Measurements from ENCODE around the gene BRICD5. TPM values are rescaled to one million over a fixed set of nuclear protein-coding genes. Genes with fewer than 3 reads are reported as not detected.

Gene BRICD5
- total and polyA plus RNA-seq, 2 of the 13 experiments (the other 11 are each of a cell fraction or from before 2014, with no cell fraction given): 1.6 to 5.8 TPM

Other genes starting within 250 kb of the BRICD5 start
- 1,908 and 1,988 TPM in 2 replicates for gene RPS2, start 246.0 kb downstream of the BRICD5 start, total RNA-seq (2016; rRNA removed; fragmentation: Illumina TruSeq; extraction: Trizol)
- 4,513 and 4,514 TPM in 2 replicates for gene RPS2, start 246.0 kb downstream of the BRICD5 start, polyA plus RNA-seq (2011; rRNA removed)
- gene RNF151, start 244.0 kb downstream of the BRICD5 start, total RNA-seq (2016; rRNA removed; fragmentation: Illumina TruSeq; extraction: Trizol): not detected in 2 replicates
- not detected in 2 replicates for gene RNF151, start 244.0 kb downstream of the BRICD5 start, polyA plus RNA-seq (2011; rRNA removed)
- gene TBL3, start 238.8 kb downstream of the BRICD5 start, total RNA-seq (2016; rRNA removed; fragmentation: Illumina TruSeq; extraction: Trizol): 31.2 and 38.0 TPM in 2 replicates
- gene TBL3, start 238.8 kb downstream of the BRICD5 start, polyA plus RNA-seq (2011; rRNA removed): 16.8 and 24.9 TPM in 2 replicates
- gene NOXO1, start 229.4 kb downstream of the BRICD5 start, total RNA-seq (2016; rRNA removed; fragmentation: Illumina TruSeq; extraction: Trizol): 0.21 and 1.4 TPM in 2 replicates
- gene NOXO1, start 229.4 kb downstream of the BRICD5 start, polyA plus RNA-seq (2011; rRNA removed): 0.69 and 1.4 TPM in 2 replicates
- 68.3 and 71.7 TPM in 2 replicates for gene GFER, start 226.7 kb downstream of the BRICD5 start, total RNA-seq (2016; rRNA removed; fragmentation: Illumina TruSeq; extraction: Trizol)
- gene GFER, start 226.7 kb downstream of the BRICD5 start, polyA plus RNA-seq (2011; rRNA removed): 28.6 and 35.9 TPM in 2 replicates
- 0.58 and 0.97 TPM in 2 replicates for gene SYNGR3, start 220.9 kb downstream of the BRICD5 start, total RNA-seq (2016; rRNA removed; fragmentation: Illumina TruSeq; extraction: Trizol)
- gene SYNGR3, start 220.9 kb downstream of the BRICD5 start, polyA plus RNA-seq (2011; rRNA removed): 5.7 and 7.4 TPM in 2 replicates
- gene ZNF598, start 201.0 kb downstream of the BRICD5 start, total RNA-seq (2016; rRNA removed; fragmentation: Illumina TruSeq; extraction: Trizol): 9.5 and 13.5 TPM in 2 replicates
- gene ZNF598, start 201.0 kb downstream of the BRICD5 start, polyA plus RNA-seq (2011; rRNA removed): 14.2 and 17.6 TPM in 2 replicates
- 0.97 TPM in 1 of 2 replicates, not detected in the other for gene NPW, start 191.1 kb downstream of the BRICD5 start, total RNA-seq (2016; rRNA removed; fragmentation: Illumina TruSeq; extraction: Trizol)
- gene NPW, start 191.1 kb downstream of the BRICD5 start, polyA plus RNA-seq (2011; rRNA removed): 0.24 and 0.25 TPM in 2 replicates
- gene NHERF2, start 184.0 kb downstream of the BRICD5 start, total RNA-seq (2016; rRNA removed; fragmentation: Illumina TruSeq; extraction: Trizol): 15.8 and 23.7 TPM in 2 replicates
- gene NHERF2, start 184.0 kb downstream of the BRICD5 start, polyA plus RNA-seq (2011; rRNA removed): 39.3 and 47.2 TPM in 2 replicates
- gene NTHL1, start 163.0 kb downstream of the BRICD5 start, total RNA-seq (2016; rRNA removed; fragmentation: Illumina TruSeq; extraction: Trizol): 64.8 and 64.9 TPM in 2 replicates
- 47.5 and 55.6 TPM in 2 replicates for gene NTHL1, start 163.0 kb downstream of the BRICD5 start, polyA plus RNA-seq (2011; rRNA removed)
- gene TSC2, start 162.9 kb downstream of the BRICD5 start, total RNA-seq (2016; rRNA removed; fragmentation: Illumina TruSeq; extraction: Trizol): 10.3 and 19.6 TPM in 2 replicates
- 40.4 and 44.6 TPM in 2 replicates for gene TSC2, start 162.9 kb downstream of the BRICD5 start, polyA plus RNA-seq (2011; rRNA removed)
- gene PKD1, start 75.0 kb downstream of the BRICD5 start, total RNA-seq (2016; rRNA removed; fragmentation: Illumina TruSeq; extraction: Trizol): 9.1 and 22.1 TPM in 2 replicates
- gene PKD1, start 75.0 kb downstream of the BRICD5 start, polyA plus RNA-seq (2011; rRNA removed): 23.0 and 40.7 TPM in 2 replicates
- gene RAB26, start 62.2 kb downstream of the BRICD5 start, total RNA-seq (2016; rRNA removed; fragmentation: Illumina TruSeq; extraction: Trizol): 0.45 and 0.86 TPM in 2 replicates
- gene RAB26, start 62.2 kb downstream of the BRICD5 start, polyA plus RNA-seq (2011; rRNA removed): 3.6 and 3.7 TPM in 2 replicates
- gene TRAF7, start 55.1 kb downstream of the BRICD5 start, total RNA-seq (2016; rRNA removed; fragmentation: Illumina TruSeq; extraction: Trizol): 40.3 and 47.9 TPM in 2 replicates
- 65.6 and 67.9 TPM in 2 replicates for gene TRAF7, start 55.1 kb downstream of the BRICD5 start, polyA plus RNA-seq (2011; rRNA removed)
- gene CASKIN1, start 14.3 kb downstream of the BRICD5 start, total RNA-seq (2016; rRNA removed; fragmentation: Illumina TruSeq; extraction: Trizol): 1.2 and 1.4 TPM in 2 replicates
- 2.2 and 9.4 TPM in 2 replicates for gene CASKIN1, start 14.3 kb downstream of the BRICD5 start, polyA plus RNA-seq (2011; rRNA removed)
- 25.2 and 30.8 TPM in 2 replicates for gene MLST8, start 5.4 kb downstream of the BRICD5 start, total RNA-seq (2016; rRNA removed; fragmentation: Illumina TruSeq; extraction: Trizol)
- 70.9 and 72.7 TPM in 2 replicates for gene MLST8, start 5.4 kb downstream of the BRICD5 start, polyA plus RNA-seq (2011; rRNA removed)
- 15.6 and 18.3 TPM in 2 replicates for gene PGP, start 4.0 kb upstream of the BRICD5 start, total RNA-seq (2016; rRNA removed; fragmentation: Illumina TruSeq; extraction: Trizol)
- gene PGP, start 4.0 kb upstream of the BRICD5 start, polyA plus RNA-seq (2011; rRNA removed): 7.3 and 8.4 TPM in 2 replicates
- 10.3 and 19.5 TPM in 2 replicates for gene E4F1, start 12.7 kb upstream of the BRICD5 start, total RNA-seq (2016; rRNA removed; fragmentation: Illumina TruSeq; extraction: Trizol)
- gene E4F1, start 12.7 kb upstream of the BRICD5 start, polyA plus RNA-seq (2011; rRNA removed): 13.8 and 17.2 TPM in 2 replicates
- gene DNASE1L2, start 25.6 kb upstream of the BRICD5 start, total RNA-seq (2016; rRNA removed; fragmentation: Illumina TruSeq; extraction: Trizol): 0.11 and 0.44 TPM in 2 replicates
- gene DNASE1L2, start 25.6 kb upstream of the BRICD5 start, polyA plus RNA-seq (2011; rRNA removed): 0.50 and 1.2 TPM in 2 replicates
- gene ECI1, start 40.7 kb upstream of the BRICD5 start, total RNA-seq (2016; rRNA removed; fragmentation: Illumina TruSeq; extraction: Trizol): 73.8 and 82.0 TPM in 2 replicates
- 102 and 117 TPM in 2 replicates for gene ECI1, start 40.7 kb upstream of the BRICD5 start, polyA plus RNA-seq (2011; rRNA removed)
- gene RNPS1, start 57.3 kb upstream of the BRICD5 start, total RNA-seq (2016; rRNA removed; fragmentation: Illumina TruSeq; extraction: Trizol): 126 and 127 TPM in 2 replicates
- gene RNPS1, start 57.3 kb upstream of the BRICD5 start, polyA plus RNA-seq (2011; rRNA removed): 124 and 133 TPM in 2 replicates
- 0.41 and 0.60 TPM in 2 replicates for gene ABCA3, start 129.9 kb upstream of the BRICD5 start, total RNA-seq (2016; rRNA removed; fragmentation: Illumina TruSeq; extraction: Trizol)
- 1.5 and 2.3 TPM in 2 replicates for gene ABCA3, start 129.9 kb upstream of the BRICD5 start, polyA plus RNA-seq (2011; rRNA removed)
- 13.7 and 22.8 TPM in 2 replicates for gene CCNF, start 218.6 kb upstream of the BRICD5 start, total RNA-seq (2016; rRNA removed; fragmentation: Illumina TruSeq; extraction: Trizol)
- 5.0 and 6.4 TPM in 2 replicates for gene CCNF, start 218.6 kb upstream of the BRICD5 start, polyA plus RNA-seq (2011; rRNA removed)
- gene TEDC2, start 249.2 kb upstream of the BRICD5 start, total RNA-seq (2016; rRNA removed; fragmentation: Illumina TruSeq; extraction: Trizol): 19.7 and 24.4 TPM in 2 replicates
- 5.9 and 6.2 TPM in 2 replicates for gene TEDC2, start 249.2 kb upstream of the BRICD5 start, polyA plus RNA-seq (2011; rRNA removed)